HCT116 (cell line): ENCODE measurements around the gene MTERF4. TPM values are rescaled to one million over a fixed set of nuclear protein-coding genes. Genes with fewer than 3 reads are reported as not detected.

ENCODE experiments used
- ATAC-seq: fragments of 200-7000 bp; cut with Tn5 transposase; 2 replicates; pipeline ENCODE4 v1.9.1; 2020; ENCODE audit warnings: mild to moderate bottlenecking, moderate library complexity
- BruUV-seq: library from RNA; stranded (reverse); fragments of 400-500 nt; replicated peaks from 2 replicates; lab custom pipeline; 2021; lab: Mats Ljungman, UMichigan
- CTCF ChIA-PET: fragments of 300-600 bp; sonication (Branson Sonifier 250); formaldehyde crosslinking; loops from one replicate; lab custom pipeline; 2021; ENCODE audit warnings: antibody characterized with exemption; lab: Charles Lee
- POLR2A ChIA-PET: fragments of 300-600, 350-600 bp; sonication (Branson Sonifier 250); formaldehyde crosslinking; loops from one replicate; lab custom pipeline; 2021; ENCODE audit warnings: antibody characterized with exemption; lab: Charles Lee
- RAD21 ChIA-PET, 2 experiments: fragments of 300-600 bp; sonication (Branson Sonifier 250); formaldehyde crosslinking; loops; one replicate each; lab custom pipeline; 2023; ENCODE audit warnings: low total read pairs in 2 of 2; ENCODE audit not compliant: uncharacterized antibody in 2 of 2, unreplicated experiment in 2 of 2, low non-redundant PET in 1 of 2; lab: Charles Lee
- DNase-seq: peaks from one replicate; pipeline ENCODE4 v3.0.0-alpha.2; 2010; ENCODE audit warnings: low read depth, low spot score
- H2AFZ ChIP-seq: fragments of 200-600 bp; shearing (Covaris generic), sonication (generic); 2 replicates; pipeline ENCODE4 v1.6.1; 2017; ENCODE audit warnings: low read depth, mixed run types, mixed read lengths, antibody characterized with exemption, low read length; ENCODE audit not compliant: poor library complexity, severe bottlenecking
- H3K27ac ChIP-seq: 2 replicates; pipeline ENCODE4 v1.5.1; 2012; ENCODE audit warnings: low read depth, low read length
- H3K27me3 ChIP-seq: fragments of 200-600 bp; sonication (generic); 2 replicates; pipeline ENCODE4 v1.6.1; 2016; ENCODE audit warnings: mixed run types, low read length, mixed read lengths; ENCODE audit not compliant: insufficient read depth
- H3K36me3 ChIP-seq, 2 experiments: fragments of 200-500 bp in 1 of 2; fragments of 200-600 bp in 1 of 2; sonication (Bioruptor generic) in 1 of 2; sonication (generic) in 1 of 2; 2 replicates each; pipeline versions ENCODE4 v1.5.1 to v1.6.1; 2014 to 2016; ENCODE audit warnings: low read length in 2 of 2, inconsistent platforms in 1 of 2, mixed read lengths in 1 of 2, mixed run types in 1 of 2; ENCODE audit not compliant: insufficient read depth in 2 of 2, control insufficient read depth in 1 of 2
- H3K4me1 ChIP-seq, 2 experiments: fragments of 200-600 bp in 1 of 2; sonication (generic) in 1 of 2; 2 replicates each; pipeline versions ENCODE4 v1.5.1 to v1.6.1; 2012 to 2017; ENCODE audit warnings: low read length in 2 of 2, inconsistent platforms in 1 of 2, mild to moderate bottlenecking in 1 of 2, mixed read lengths in 1 of 2, mixed run types in 1 of 2, moderate library complexity in 1 of 2; ENCODE audit not compliant: insufficient read depth in 2 of 2, control insufficient read depth in 1 of 2
- H3K4me2 ChIP-seq: fragments of 200-600 bp; sonication (generic); 2 replicates; pipeline ENCODE4 v1.6.1; 2017; ENCODE audit warnings: mixed run types, low read length, mixed read lengths
- H3K4me3 ChIP-seq, 2 experiments: fragments of 200-600 bp in 1 of 2; sonication (generic) in 1 of 2; replicated peaks in 1 of 2; 2 replicates each; pipeline ENCODE4 v1.5.1; 2011 to 2016; ENCODE audit warnings: low read length in 2 of 2, control low read depth in 1 of 2, low read depth in 1 of 2, mild to moderate bottlenecking in 1 of 2, mixed read lengths in 1 of 2, mixed run types in 1 of 2
- H3K79me2 ChIP-seq: fragments of 200-600 bp; sonication (generic); 2 replicates; pipeline ENCODE4 v1.6.1; 2017; ENCODE audit warnings: mild to moderate bottlenecking, mixed run types, low read length, moderate library complexity, mixed read lengths; ENCODE audit not compliant: insufficient read depth
- H3K9ac ChIP-seq: fragments of 200-600 bp; sonication (generic); 2 replicates; pipeline ENCODE4 v1.6.1; 2016; ENCODE audit warnings: low read length, mixed read lengths
- H3K9me2 ChIP-seq: fragments of 200-600 bp; sonication (generic), shearing (Covaris generic); 2 replicates; pipeline ENCODE4 v1.6.1; 2017; ENCODE audit warnings: mixed run types, mild to moderate bottlenecking, moderate library complexity; ENCODE audit not compliant: insufficient read depth
- H3K9me3 ChIP-seq, 2 experiments: fragments of 200-500 bp in 1 of 2; fragments of 200-600 bp in 1 of 2; sonication (Bioruptor generic) in 1 of 2; sonication (generic) in 1 of 2; 2 replicates each; pipeline ENCODE4 v1.6.1; 2014 to 2017; ENCODE audit warnings: low read length in 2 of 2, mixed read lengths in 2 of 2, inconsistent platforms in 1 of 2, low read depth in 1 of 2, mild to moderate bottlenecking in 1 of 2, mixed run types in 1 of 2, moderate library complexity in 1 of 2; ENCODE audit not compliant: control insufficient read depth in 1 of 2, insufficient read depth in 1 of 2
- H4K20me1 ChIP-seq: fragments of 200-600 bp; sonication (generic), shearing (Covaris generic); 2 replicates; pipeline ENCODE4 v1.6.1; 2017; ENCODE audit warnings: mixed run types, mild to moderate bottlenecking, moderate library complexity; ENCODE audit not compliant: insufficient read depth
- CBX3 ChIP-seq: IDR thresholded peaks from 2 replicates; pipeline ENCODE4 v1.6.1; 2012; ENCODE audit warnings: low read depth
- CEBPB ChIP-seq: IDR thresholded peaks from 2 replicates; pipeline ENCODE4 v1.6.1; 2012; ENCODE audit warnings: low read depth
- CTCF ChIP-seq, 3 experiments: fragments of 200-600 bp in 1 of 3; sonication (generic) in 1 of 3; IDR thresholded peaks in 2 of 3; conservative IDR thresholded peaks in 1 of 3; 2 replicates each; pipeline ENCODE4 v1.5.1; 2012 to 2017; ENCODE audit warnings: low read depth in 2 of 3, low read length in 2 of 3, antibody characterized with exemption in 1 of 3, borderline replicate concordance in 1 of 3, control low read depth in 1 of 3, mild to moderate bottlenecking in 1 of 3, mixed read lengths in 1 of 3, mixed run types in 1 of 3, moderate library complexity in 1 of 3; ENCODE audit not compliant: insufficient read depth in 1 of 3
- EGR1 ChIP-seq: IDR thresholded peaks from 2 replicates; pipeline ENCODE4 v1.6.1; 2012; ENCODE audit warnings: low read depth
- ELF1 ChIP-seq: IDR thresholded peaks from 2 replicates; pipeline ENCODE4 v1.6.1; 2012; ENCODE audit warnings: low read depth, borderline replicate concordance
- EZH2 ChIP-seq: fragments of 200-600 bp; sonication (generic); IDR thresholded peaks from 2 replicates; pipeline ENCODE4 v1.6.1; 2017; ENCODE audit warnings: antibody characterized with exemption, mixed run types
- EZH2phosphoT487 ChIP-seq: fragments of 200-600 bp; IDR thresholded peaks from 2 replicates; pipeline ENCODE4 v1.6.1; 2018; ENCODE audit warnings: antibody characterized with exemption, borderline replicate concordance
- FOSL1 ChIP-seq: IDR thresholded peaks from 2 replicates; pipeline ENCODE4 v1.6.1; 2012; ENCODE audit warnings: low read depth
- POLR2A ChIP-seq: IDR thresholded peaks from 2 replicates; pipeline ENCODE4 v1.7.0; 2011; ENCODE audit warnings: borderline replicate concordance; ENCODE audit not compliant: insufficient read depth, insufficient read length; ENCODE audit errors: extremely low read depth
- POLR2AphosphoS5 ChIP-seq: IDR thresholded peaks from 2 replicates; pipeline ENCODE4 v1.6.1; 2011; ENCODE audit warnings: mild to moderate bottlenecking, low read depth, low read length, moderate library complexity
- RAD21 ChIP-seq: IDR thresholded peaks from 2 replicates; pipeline ENCODE4 v1.6.1; 2012; ENCODE audit warnings: low read depth, mild to moderate bottlenecking
- SIN3A ChIP-seq: IDR thresholded peaks from 2 replicates; pipeline ENCODE4 v1.6.1; 2012; ENCODE audit warnings: low read depth
- SP1 ChIP-seq: IDR thresholded peaks from 2 replicates; pipeline ENCODE4 v1.6.1; 2012; ENCODE audit warnings: low read depth
- TCF7L2 ChIP-seq: IDR thresholded peaks from 2 replicates; pipeline ENCODE4 v1.7.0; 2011; ENCODE audit warnings: borderline replicate concordance, inconsistent platforms; ENCODE audit not compliant: insufficient read depth, insufficient read length; ENCODE audit errors: extremely low read depth
- YY1 ChIP-seq: IDR thresholded peaks from 2 replicates; pipeline ENCODE4 v1.6.1; 2011; ENCODE audit warnings: low read length, low read depth, moderate library complexity, mild to moderate bottlenecking; ENCODE audit not compliant: insufficient replicate concordance; ENCODE audit errors: extremely low read depth
- ZBTB33 ChIP-seq: IDR thresholded peaks from 2 replicates; pipeline ENCODE4 v1.6.1; 2011; ENCODE audit warnings: mild to moderate bottlenecking, low read length, moderate library complexity; ENCODE audit not compliant: insufficient replicate concordance; ENCODE audit errors: extremely low read depth
- ZFX ChIP-seq: fragments of 450-650 bp; IDR thresholded peaks from 2 replicates; pipeline ENCODE4 v1.6.1; 2017
- intact Hi-C: fragments of 100-400 bp; cut with micrococcal nuclease; formaldehyde crosslinking; loops from 2 replicates; pipeline ENCODE4 v1.10.0; 2022
- total RNA-seq: library from RNA; stranded (reverse); gene quantifications from one replicate; pipeline ENCODE4 v1.2.1, GENCODE V29; 2021; ENCODE audit not compliant: unreplicated experiment

Gene MTERF4
- total RNA-seq, 1 experiment from 2014 or later = 25.5 TPM

- H3K9ac ChIP-seq = no peak overlapping the region
- ChIA-PET POLR2A (no interaction called here), RAD21 (no interaction called here), CTCF (no interaction called here)
- no peaks in the 10 kb centered on the region for H3K27me3 ChIP-seq
- no peak for ATAC-seq
- H3K4me2 ChIP-seq = no peak overlapping the region
- DNase-seq = no peak
- H3K9me2 ChIP-seq = no peaks in the 10 kb centered on the region
- no peak overlapping the region for H3K4me3 ChIP-seq
- intact Hi-C loops = no loop called here
- no peaks in the 10 kb centered on the region for H3K79me2 ChIP-seq
- H3K27ac ChIP-seq = no peak overlapping the region
- H3K9me3 ChIP-seq = no peaks in the 10 kb centered on the region
- TF ChIP-seq POLR2AphosphoS5 (no peak), ELF1 (no peak), FOSL1 (no peak), CTCF (IDR thresholded peaks at IDR 0.05 in 2 of 3, conservative IDR thresholded peaks at IDR 0.05 in 1 of 3; ENCODE audit: borderline replicate concordance in 1 of 3, insufficient read depth in 1 of 3, low read depth in 2 of 3, low read length in 2 of 3) (no peak), TCF7L2 (no peak), SP1 (no peak), EGR1 (no peak), POLR2A (no peak), CBX3 (no peak), EZH2phosphoT487 (no peak), EZH2 (no peak), CEBPB (no peak), RAD21 (no peak), SIN3A (no peak), ZBTB33 (no peak), ZFX (no peak), YY1 (no peak)
- BruUV-seq = no TSS peak
- no peak overlapping the region for H2AFZ ChIP-seq
- H4K20me1 ChIP-seq = no peaks in the 10 kb centered on the region
- H3K36me3 ChIP-seq = peaks cover 0 to 2% of the 10 kb centered on the region in 2 experiments; a peak in 2 of 4 replicates
- H3K4me1 ChIP-seq = no peaks in the 10 kb centered on the region
These were observed 27.2 kb upstream of the MTERF4 start for GRCh38 chr2:241129086-241129871.
